ENCODE results near the gene RAB28.
A peak's percentile ranks its signal among the peaks of the same experiment; 100 is the strongest.

The RAB28 gene

DNA sequence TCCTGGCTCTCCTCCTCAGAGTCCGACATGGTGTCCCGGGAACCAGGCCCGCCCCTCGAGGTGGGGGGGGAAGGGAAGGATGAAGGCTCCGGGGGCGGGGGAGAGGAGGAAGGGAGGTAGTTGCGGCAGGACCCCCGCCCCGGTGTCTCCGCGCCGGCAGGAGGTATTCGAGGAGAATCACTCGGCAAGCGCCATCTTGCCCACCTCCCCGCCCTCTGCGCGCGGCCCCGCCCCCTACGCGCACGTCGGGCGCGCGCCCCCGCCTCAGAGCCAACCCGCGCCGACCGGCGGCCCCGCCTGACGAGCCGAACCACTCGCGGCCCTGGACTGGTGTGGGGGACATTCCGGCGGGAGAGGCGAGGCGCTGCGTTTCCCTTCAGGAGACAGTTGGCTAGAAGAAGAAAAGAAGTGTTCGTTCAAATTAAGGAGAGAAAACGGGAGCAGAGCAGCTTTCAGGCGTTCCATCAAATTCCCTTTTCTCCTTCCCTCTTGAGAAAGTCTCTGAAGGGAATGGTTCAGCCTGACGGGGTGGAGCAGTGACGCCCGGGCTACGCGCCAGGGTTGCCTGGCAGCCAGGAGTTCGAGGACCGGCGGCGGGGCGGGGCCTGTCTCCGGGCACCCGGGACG is at the start of gene RAB28:
Gene RAB28, minus strand, starts transcription at position 219 of the 627 bp plus-strand sequence.
- Histone ChIP-seq H3K4me3 (ENCODE audit: low read length) (peak within 1 kb of the TSS; percentile 75), H3K27ac (ENCODE audit: low read depth, low read length) (peak within 1 kb of the TSS; percentile 96), H3K36me3 (ENCODE audit: control insufficient read depth, insufficient read depth, low read length) (no peaks in the 10 kb centered on the region), H3K9ac (ENCODE audit: low read length) (peak within 1 kb of the TSS; percentile 66), H3K27me3 (ENCODE audit: control insufficient read depth, insufficient read depth, low read length) (no peaks in the 10 kb centered on the region), H3K4me1 (ENCODE audit: control insufficient read depth, insufficient read depth, low read length) (peaks cover 14% of the 10 kb centered on the region)

DNA sequence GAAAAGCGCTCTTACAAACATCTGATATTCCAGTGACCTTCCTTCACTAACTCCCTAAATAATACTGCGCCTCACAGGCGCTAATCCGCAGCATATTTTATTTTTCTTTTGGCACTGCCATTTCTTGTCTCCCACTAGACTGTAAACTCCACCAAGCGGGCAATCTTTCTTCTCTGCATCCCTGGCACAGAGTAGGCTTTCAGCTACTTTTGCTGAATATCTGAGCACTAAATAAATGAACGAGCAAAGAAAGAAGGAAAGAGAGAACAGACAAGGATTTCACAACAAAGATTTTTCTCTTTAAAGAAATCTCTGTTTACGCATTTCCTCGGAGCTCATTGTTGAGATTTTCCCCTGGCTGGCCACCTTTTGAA is 47.5 kb upstream of the RAB28 start:
- Histone ChIP-seq H3K4me3 (ENCODE audit: low read length) (no peak overlapping the region), H3K9ac (ENCODE audit: low read length) (no peak overlapping the region), H3K27ac (ENCODE audit: low read depth, low read length) (no peak overlapping the region), H3K27me3 (ENCODE audit: control insufficient read depth, insufficient read depth, low read length) (peaks cover 36% of the 10 kb centered on the region), H3K36me3 (ENCODE audit: control insufficient read depth, insufficient read depth, low read length) (no peaks in the 10 kb centered on the region), H3K4me1 (ENCODE audit: control insufficient read depth, insufficient read depth, low read length) (no peaks in the 10 kb centered on the region)

DNA sequence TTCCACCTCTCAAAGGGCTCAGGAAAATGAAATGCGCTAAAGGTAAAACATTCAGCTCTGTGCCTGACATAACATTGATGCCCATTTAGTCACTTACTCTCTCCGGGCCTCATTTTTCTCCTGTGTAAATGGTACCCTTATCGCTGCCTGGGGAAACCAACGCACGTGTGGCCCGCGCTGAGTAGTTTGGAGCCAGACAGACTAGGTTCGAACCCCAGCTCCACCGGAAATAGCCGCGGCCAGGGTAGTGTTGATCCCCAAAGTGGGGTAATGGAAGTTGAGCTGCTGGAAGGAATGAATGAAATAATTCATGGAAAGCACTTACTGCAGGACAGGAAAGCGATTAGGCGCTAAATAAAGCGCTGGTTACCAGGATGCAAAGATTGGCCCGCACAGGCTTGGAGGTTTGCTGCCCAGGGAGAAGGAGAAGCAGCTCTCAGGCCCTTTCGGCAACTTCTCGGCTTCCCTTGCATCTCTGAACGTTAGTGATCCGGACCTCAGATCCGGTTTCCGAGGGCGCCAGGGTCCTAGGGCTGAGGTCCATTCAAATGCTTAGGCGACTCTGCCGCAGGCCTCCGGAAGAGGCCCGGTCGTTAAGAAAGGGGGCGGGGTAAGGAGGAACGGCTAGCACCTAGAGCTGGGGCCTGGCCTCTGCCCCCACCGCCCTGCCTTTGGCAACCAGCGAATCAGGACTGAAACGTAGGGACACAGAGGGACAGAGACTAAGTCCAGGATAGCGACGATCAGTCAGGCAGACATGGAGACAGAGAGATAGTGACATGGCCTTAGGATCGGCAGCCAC is 46.9 kb upstream of the RAB28 start:
- Histone ChIP-seq H3K4me3 (ENCODE audit: low read length) (no peak overlapping the region), H3K36me3 (ENCODE audit: control insufficient read depth, insufficient read depth, low read length) (no peaks in the 10 kb centered on the region), H3K27me3 (ENCODE audit: control insufficient read depth, insufficient read depth, low read length) (peaks cover 35% of the 10 kb centered on the region), H3K27ac (ENCODE audit: low read depth, low read length) (no peak overlapping the region), H3K4me1 (ENCODE audit: control insufficient read depth, insufficient read depth, low read length) (no peaks in the 10 kb centered on the region), H3K9ac (ENCODE audit: low read length) (no peak overlapping the region)

DNA sequence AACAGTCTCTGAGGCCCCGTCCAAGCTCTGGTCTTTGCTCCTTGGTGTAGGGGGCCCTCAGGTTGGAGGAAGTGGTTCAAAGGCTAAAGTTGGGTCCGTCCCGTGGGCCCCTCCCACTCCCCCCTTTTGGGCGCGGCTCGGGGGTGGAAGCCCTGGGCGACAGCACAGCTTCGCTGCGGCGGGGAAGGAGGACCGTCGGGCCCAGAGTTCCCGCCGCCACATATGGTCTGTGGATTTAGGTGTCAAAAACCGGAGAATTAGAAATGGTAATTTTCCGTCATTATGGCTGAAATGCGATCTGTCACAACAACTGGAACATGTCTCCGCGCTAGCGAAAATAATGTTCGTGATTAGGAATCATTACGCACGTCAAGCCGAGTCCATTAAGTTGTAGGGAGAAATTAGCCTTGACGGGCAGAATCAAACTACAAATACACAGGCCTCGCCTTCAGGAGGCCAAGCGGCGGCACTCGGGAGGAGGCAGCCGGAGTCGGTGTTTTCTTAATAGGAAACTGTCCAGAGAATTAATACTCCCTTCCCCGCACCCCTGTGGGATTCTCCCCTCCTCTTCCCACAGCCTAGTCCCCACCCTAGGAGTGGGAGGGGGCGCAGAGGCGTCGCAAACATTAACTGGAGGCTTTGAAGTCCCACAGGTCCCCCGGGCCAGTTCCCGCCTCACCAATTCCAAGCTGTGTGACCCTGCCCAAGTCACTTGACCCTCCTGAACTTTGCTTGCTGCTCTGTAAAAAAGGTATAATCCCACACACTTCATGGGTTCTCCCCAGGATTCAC is 45.2 kb upstream of the RAB28 start:
- H3K4me3 ChIP-seq (ENCODE audit: low read length): no peak overlapping the region
- no peaks in the 10 kb centered on the region for H3K36me3 ChIP-seq (ENCODE audit: control insufficient read depth, insufficient read depth, low read length)
- no peak overlapping the region for H3K27ac ChIP-seq (ENCODE audit: low read depth, low read length)
- no peaks in the 10 kb centered on the region for H3K4me1 ChIP-seq (ENCODE audit: control insufficient read depth, insufficient read depth, low read length)
- peaks cover 31% of the 10 kb centered on the region for H3K27me3 ChIP-seq (ENCODE audit: control insufficient read depth, insufficient read depth, low read length)
- H3K9ac ChIP-seq (ENCODE audit: low read length): no peak overlapping the region

DNA sequence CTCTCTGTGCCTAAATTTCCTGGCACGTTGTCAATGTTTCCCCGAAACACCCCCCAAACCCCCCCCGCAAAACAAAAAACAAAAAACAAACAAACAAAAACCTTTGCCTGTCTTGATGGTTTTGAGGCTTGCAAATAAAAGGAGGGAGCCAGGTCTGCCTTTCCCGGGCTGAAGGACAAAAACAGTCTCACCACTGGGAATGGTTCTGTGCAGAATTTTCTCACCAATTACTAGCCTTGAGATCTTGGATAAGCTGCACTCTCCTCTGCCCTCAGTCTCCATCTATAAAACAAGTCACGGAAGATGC is 44.6 kb upstream of the RAB28 start:
- H3K27me3 ChIP-seq (ENCODE audit: control insufficient read depth, insufficient read depth, low read length): peaks cover 27% of the 10 kb centered on the region
- no peak overlapping the region for H3K27ac ChIP-seq (ENCODE audit: low read depth, low read length)
- H3K4me3 ChIP-seq (ENCODE audit: low read length): no peak overlapping the region
- no peak overlapping the region for H3K9ac ChIP-seq (ENCODE audit: low read length)
- H3K36me3 ChIP-seq (ENCODE audit: control insufficient read depth, insufficient read depth, low read length): no peaks in the 10 kb centered on the region
- H3K4me1 ChIP-seq (ENCODE audit: control insufficient read depth, insufficient read depth, low read length): no peaks in the 10 kb centered on the region

DNA sequence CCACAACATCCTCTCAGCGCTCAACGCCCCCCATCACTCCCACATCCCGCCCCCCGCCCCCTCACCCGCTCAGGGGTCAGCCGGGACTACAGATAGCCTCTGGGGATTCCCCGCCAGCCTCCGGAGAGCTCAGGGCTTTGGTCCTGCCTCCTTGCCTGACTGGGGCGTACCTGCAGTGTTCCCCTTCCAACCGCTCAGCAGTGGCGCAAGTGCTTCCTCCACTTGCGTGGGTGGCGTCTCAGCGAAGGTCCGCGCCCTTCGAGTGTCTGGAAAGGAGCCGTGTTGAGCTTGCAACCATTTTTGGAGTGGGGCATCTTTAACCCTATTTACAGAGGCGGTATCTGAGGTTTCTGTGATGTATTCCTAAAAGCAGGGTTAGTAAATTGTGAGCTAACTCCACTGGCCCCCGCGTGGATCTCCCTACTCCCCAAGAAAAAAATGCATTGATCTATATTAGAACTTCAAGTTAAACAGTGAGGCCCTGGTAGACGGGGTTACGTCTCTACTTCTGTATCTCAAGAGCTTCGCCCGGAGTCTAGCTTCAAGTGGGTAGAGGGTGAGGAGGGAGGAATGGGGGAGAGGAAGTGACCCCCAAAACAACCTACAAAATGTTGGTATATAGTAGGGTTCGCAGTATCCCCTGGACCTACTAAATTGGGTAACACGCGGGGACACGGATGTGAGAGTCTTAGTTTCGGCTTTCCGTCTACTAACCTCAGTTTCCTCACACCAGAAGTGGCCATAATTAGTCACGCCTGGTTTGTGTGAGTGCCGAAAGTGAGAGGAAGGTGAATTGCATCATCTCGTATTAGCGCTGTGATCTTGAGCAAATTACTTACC is 44.1 kb upstream of the RAB28 start:
- peak overlapping the region; percentile 24 for H3K4me3 ChIP-seq (ENCODE audit: low read length)
- H3K27ac ChIP-seq (ENCODE audit: low read depth, low read length): no peak overlapping the region
- H3K4me1 ChIP-seq (ENCODE audit: control insufficient read depth, insufficient read depth, low read length): no peaks in the 10 kb centered on the region
- H3K27me3 ChIP-seq (ENCODE audit: control insufficient read depth, insufficient read depth, low read length): peaks cover 27% of the 10 kb centered on the region
- H3K9ac ChIP-seq (ENCODE audit: low read length): no peak overlapping the region
- H3K36me3 ChIP-seq (ENCODE audit: control insufficient read depth, insufficient read depth, low read length): no peaks in the 10 kb centered on the region

DNA sequence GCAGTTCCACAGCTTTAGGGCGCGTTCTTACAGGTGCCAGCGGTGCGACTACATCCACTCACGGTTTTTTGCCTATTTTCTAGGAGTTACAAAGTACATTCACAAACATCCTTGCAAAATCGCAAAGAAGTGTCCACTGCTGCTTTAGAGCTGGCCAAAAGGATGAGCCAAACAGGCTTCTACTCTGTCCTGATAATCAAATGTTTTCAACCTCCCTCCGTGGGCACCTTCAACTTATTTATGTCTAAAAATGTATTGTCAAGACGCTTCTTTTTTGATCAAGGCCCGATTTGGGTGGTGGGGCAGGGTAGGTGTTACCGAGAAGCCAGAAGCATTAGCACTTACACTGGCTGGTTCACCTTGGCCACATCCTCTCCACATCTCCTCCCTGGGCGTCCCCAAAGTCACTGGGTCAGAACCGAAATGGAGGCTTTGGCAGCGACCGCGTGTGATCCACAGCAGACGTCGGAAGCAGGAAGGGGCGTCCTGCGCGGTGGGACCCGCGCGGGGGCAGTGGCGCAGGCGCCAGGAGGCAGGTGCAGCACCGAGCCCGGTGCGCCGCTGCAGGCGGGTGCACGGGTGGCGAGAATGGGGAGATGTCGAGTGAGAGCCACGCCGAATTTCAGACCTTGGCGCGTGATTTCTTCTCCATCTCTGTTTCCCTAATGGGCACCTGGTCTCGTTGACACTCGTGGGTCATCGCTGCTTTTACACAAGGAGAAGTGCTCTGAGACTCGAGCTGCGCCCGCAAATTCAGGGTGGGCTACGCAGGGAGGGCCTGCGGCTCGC is 43.2 kb upstream of the RAB28 start:
- Histone ChIP-seq H3K36me3 (ENCODE audit: control insufficient read depth, insufficient read depth, low read length) (no peaks in the 10 kb centered on the region), H3K9ac (ENCODE audit: low read length) (no peak overlapping the region), H3K4me3 (ENCODE audit: low read length) (peak overlapping the region; percentile 10), H3K27me3 (ENCODE audit: control insufficient read depth, insufficient read depth, low read length) (peaks cover 33% of the 10 kb centered on the region), H3K4me1 (ENCODE audit: control insufficient read depth, insufficient read depth, low read length) (no peaks in the 10 kb centered on the region), H3K27ac (ENCODE audit: low read depth, low read length) (no peak overlapping the region)

DNA sequence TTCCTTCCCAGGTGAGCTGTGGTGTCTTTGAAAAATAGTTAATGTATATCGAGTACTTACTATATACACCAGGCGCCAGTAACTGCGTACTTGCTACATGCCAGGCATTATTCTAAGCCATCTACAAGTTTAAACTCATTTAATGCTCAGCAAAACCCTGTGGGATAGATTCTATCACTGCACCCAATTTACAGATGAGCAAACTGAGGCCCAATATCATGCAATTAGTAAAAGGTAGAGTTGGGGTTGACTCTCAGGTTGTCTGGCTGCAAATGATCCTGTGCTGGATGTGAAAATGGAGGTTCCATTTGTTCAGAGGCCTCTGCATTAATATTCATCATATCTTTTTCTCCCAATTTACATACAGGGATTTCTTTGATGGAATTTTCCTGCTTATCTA is 42.5 kb upstream of the RAB28 start:
- H3K27me3 ChIP-seq (ENCODE audit: control insufficient read depth, insufficient read depth, low read length): peaks cover 33% of the 10 kb centered on the region
- no peak overlapping the region for H3K27ac ChIP-seq (ENCODE audit: low read depth, low read length)
- no peak overlapping the region for H3K4me3 ChIP-seq (ENCODE audit: low read length)
- no peaks in the 10 kb centered on the region for H3K4me1 ChIP-seq (ENCODE audit: control insufficient read depth, insufficient read depth, low read length)
- no peaks in the 10 kb centered on the region for H3K36me3 ChIP-seq (ENCODE audit: control insufficient read depth, insufficient read depth, low read length)
- no peak overlapping the region for H3K9ac ChIP-seq (ENCODE audit: low read length)

DNA sequence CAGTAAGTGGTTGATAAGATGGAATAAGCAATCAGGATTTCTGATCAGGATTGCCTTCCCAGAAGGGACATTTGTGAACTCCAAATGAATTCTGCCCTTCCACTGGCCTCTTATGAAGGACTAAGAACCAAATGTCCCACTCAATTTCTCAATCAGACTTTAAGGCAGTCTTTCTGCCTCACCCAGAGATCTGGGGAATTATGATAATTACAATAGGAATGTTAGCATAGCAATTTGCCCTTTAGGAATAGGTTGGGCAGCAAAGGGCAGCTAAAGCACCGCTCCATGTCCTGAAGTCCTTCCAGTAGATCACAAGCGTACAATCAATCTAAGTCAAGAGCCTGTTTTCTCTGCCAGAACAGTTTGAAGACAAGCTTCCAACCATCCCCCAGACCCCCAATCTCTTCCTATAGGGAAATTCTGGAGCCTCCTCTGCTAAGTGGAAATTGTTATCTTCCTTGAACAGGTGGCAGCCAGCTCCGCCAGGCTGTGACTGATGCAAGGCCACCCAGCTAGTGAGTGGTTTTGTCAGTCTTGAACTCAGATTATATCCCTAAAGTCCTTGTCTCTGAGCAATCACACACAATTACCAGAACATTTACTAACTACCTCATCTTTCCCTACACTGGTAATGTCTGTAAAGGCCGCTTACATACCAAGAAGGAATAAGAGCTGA is 41.6 kb upstream of the RAB28 start:
- Histone ChIP-seq H3K36me3 (ENCODE audit: control insufficient read depth, insufficient read depth, low read length) (no peaks in the 10 kb centered on the region), H3K4me1 (ENCODE audit: control insufficient read depth, insufficient read depth, low read length) (no peaks in the 10 kb centered on the region), H3K9ac (ENCODE audit: low read length) (no peak overlapping the region), H3K27ac (ENCODE audit: low read depth, low read length) (no peak overlapping the region), H3K27me3 (ENCODE audit: control insufficient read depth, insufficient read depth, low read length) (peaks cover 30% of the 10 kb centered on the region), H3K4me3 (ENCODE audit: low read length) (no peak overlapping the region)

DNA sequence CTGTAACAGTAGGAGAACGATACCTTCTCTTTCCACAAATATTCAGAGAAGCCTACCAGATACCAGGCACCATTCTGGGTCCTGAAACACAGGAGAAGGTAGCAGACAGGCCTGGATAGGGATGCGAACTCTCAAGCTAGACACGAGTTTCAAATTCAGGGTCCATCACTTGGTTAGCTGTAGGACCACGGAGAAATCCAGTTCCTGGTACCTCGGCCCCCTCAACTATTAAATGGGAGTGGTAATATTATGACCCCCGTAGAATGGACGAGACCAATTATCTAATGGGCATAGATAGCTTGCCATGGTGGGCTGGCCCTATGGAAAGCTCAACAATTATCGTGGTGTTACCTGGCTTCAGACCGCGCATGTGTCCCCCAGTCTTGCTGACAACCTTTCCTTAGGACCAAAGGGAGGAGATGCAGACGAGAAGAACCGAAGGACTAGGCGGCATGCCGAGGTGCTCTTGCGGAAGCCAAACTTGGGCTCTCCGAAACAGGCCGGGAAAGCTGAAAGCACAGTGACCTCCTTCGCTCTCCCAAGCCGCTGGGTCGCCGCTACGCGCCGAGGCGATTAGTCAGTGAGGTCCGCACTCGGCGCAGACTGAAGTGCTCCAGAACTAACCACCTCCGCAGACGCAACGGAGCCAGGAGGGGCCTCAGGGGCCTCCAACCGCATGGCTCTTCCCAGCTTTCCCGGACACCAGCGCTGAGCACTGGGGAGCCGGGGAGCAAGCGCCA is 40.5 kb upstream of the RAB28 start:
- Histone ChIP-seq H3K27ac (ENCODE audit: low read depth, low read length) (no peak overlapping the region), H3K36me3 (ENCODE audit: control insufficient read depth, insufficient read depth, low read length) (no peaks in the 10 kb centered on the region), H3K4me1 (ENCODE audit: control insufficient read depth, insufficient read depth, low read length) (no peaks in the 10 kb centered on the region), H3K4me3 (ENCODE audit: low read length) (no peak overlapping the region), H3K27me3 (ENCODE audit: control insufficient read depth, insufficient read depth, low read length) (peaks cover 24% of the 10 kb centered on the region), H3K9ac (ENCODE audit: low read length) (no peak overlapping the region)

All from rectal smooth muscle tissue (tissue), 1 donor.